ENCODE results near the gene UTP18.
"Not testable (repeated sequence)": the region's sequence is repeated elsewhere in the genome, so short reads cannot be mapped to it uniquely, and the experiment has no call there.

UTP18 gene

GRCh38 chr17:51294338-51294737 lies 34.0 kb downstream of the UTP18 start:
- H3K27ac ChIP-seq (ENCODE audit: low read depth, low read length); H3K4me1 ChIP-seq (ENCODE audit: control insufficient read depth, insufficient read depth, low read length); H3K27me3 ChIP-seq (ENCODE audit: control insufficient read depth, insufficient read depth, low read length); H3K4me3 ChIP-seq (ENCODE audit: low read depth, low read length); H3K9ac ChIP-seq (ENCODE audit: low read length); H3K9me3 ChIP-seq (ENCODE audit: control insufficient read depth, insufficient read depth, low read depth, low read length): not testable (repeated sequence)
- H3K36me3 ChIP-seq (ENCODE audit: control insufficient read depth, insufficient read depth, low read length): peaks cover 67% of the 10 kb centered on the region

GRCh38 chr17:51298508-51299371 lies 38.4 kb downstream of the UTP18 start:
- Histone ChIP-seq H3K4me1 (ENCODE audit: control insufficient read depth, insufficient read depth, low read length) (peaks cover 28% of the 10 kb centered on the region), H3K4me3 (ENCODE audit: low read depth, low read length) (no peak overlapping the region), H3K27ac (ENCODE audit: low read depth, low read length) (peak overlapping the region; percentile 38; the same call in 1 of the 2 replicates), H3K27me3 (ENCODE audit: control insufficient read depth, insufficient read depth, low read length) (no peaks in the 10 kb centered on the region), H3K36me3 (ENCODE audit: control insufficient read depth, insufficient read depth, low read length) (peaks cover 31% of the 10 kb centered on the region), H3K9ac (ENCODE audit: low read length) (no peak overlapping the region), H3K9me3 (ENCODE audit: control insufficient read depth, insufficient read depth, low read depth, low read length) (no peaks in the 10 kb centered on the region)

DNA sequence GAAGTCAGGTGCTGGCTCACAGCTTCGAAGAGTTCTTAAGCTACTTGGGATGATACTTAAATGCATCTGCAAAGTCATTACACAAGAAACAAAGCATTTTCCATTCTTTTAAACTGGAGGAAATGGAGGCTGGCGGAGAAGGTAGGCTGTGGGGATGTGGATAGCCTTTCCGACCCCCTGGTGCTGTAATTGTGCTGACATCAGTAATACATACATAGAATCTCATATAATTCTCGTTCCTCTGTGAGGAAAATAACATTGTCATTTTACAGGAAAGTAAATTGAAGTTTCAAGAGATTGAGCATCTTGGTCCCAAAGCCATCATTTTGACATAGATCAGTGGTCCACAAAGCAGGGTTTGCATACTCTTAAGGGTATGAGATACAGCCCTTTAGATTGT lies 39.5 kb downstream of the UTP18 start:
- no peaks in the 10 kb centered on the region for H3K27me3 ChIP-seq (ENCODE audit: control insufficient read depth, insufficient read depth, low read length)
- H3K27ac ChIP-seq (ENCODE audit: low read depth, low read length): no peak overlapping the region
- H3K9me3 ChIP-seq (ENCODE audit: control insufficient read depth, insufficient read depth, low read depth, low read length): peaks cover under 1% of the 10 kb centered on the region; the same call in 1 of the 2 replicates
- peaks cover 25% of the 10 kb centered on the region for H3K36me3 ChIP-seq (ENCODE audit: control insufficient read depth, insufficient read depth, low read length)
- H3K9ac ChIP-seq (ENCODE audit: low read length): no peak overlapping the region
- peaks cover 28% of the 10 kb centered on the region for H3K4me1 ChIP-seq (ENCODE audit: control insufficient read depth, insufficient read depth, low read length)
- no peak overlapping the region for H3K4me3 ChIP-seq (ENCODE audit: low read depth, low read length)

DNA sequence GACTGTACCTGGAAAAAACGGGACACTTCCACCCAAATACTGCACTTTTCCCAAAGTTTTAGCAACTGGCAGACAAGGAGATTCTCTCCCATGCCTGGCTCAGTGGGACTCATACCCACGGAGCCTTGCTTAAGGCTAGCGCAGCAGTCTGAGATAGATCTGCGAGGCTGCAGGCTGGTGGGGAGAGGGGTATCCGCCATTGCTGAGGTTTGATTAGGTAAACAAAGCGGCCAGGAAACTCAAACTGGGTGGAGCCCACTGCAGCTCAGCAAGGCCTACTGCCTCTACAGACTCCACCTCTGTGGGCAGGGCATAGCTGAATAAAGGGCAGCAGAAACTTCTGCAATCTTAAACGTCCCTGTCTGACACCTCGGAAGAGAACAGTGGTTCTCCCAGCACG lies 44.8 kb downstream of the UTP18 start:
- Histone ChIP-seq H3K27me3 (ENCODE audit: control insufficient read depth, insufficient read depth, low read length) (no peaks in the 10 kb centered on the region), H3K9me3 (ENCODE audit: control insufficient read depth, insufficient read depth, low read depth, low read length) (peaks cover 11% of the 10 kb centered on the region; the same call in 1 of the 2 replicates), H3K27ac (ENCODE audit: low read depth, low read length) (no peak overlapping the region), H3K36me3 (ENCODE audit: control insufficient read depth, insufficient read depth, low read length) (no peaks in the 10 kb centered on the region), H3K4me1 (ENCODE audit: control insufficient read depth, insufficient read depth, low read length) (peaks cover 15% of the 10 kb centered on the region), H3K4me3 (ENCODE audit: low read depth, low read length) (no peak overlapping the region), H3K9ac (ENCODE audit: low read length) (no peak overlapping the region)

GRCh38 chr17:51312003-51312402 lies 51.7 kb downstream of the UTP18 start:
- not testable (repeated sequence) for H3K4me3 ChIP-seq (ENCODE audit: low read depth, low read length); H3K27me3 ChIP-seq (ENCODE audit: control insufficient read depth, insufficient read depth, low read length); H3K36me3 ChIP-seq (ENCODE audit: control insufficient read depth, insufficient read depth, low read length); H3K9ac ChIP-seq (ENCODE audit: low read length); H3K27ac ChIP-seq (ENCODE audit: low read depth, low read length); H3K4me1 ChIP-seq (ENCODE audit: control insufficient read depth, insufficient read depth, low read length)
- peaks cover 13% of the 10 kb centered on the region for H3K9me3 ChIP-seq (ENCODE audit: control insufficient read depth, insufficient read depth, low read depth, low read length)

DNA sequence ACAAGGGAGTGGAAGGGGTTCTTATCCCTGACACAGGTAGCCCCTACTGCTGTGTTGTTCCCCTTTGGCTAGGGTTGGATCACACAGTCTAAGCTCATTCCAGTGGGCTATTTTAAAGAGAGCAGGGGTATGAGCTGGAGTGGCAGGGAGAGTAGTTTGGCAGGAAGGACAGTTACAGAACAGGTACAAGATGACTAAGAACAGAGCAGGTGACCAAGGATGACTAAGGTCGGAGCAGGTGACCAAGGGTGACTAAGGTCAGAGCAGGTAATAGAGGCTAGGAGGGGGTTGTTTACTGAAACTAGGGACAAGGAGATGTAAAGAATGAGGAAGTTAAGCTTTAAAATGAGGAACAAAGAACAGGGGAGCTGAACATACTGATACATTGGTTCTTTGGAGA lies 58.8 kb downstream of the UTP18 start:
- Histone ChIP-seq H3K9ac (ENCODE audit: low read length) (no peak overlapping the region), H3K27me3 (ENCODE audit: control insufficient read depth, insufficient read depth, low read length) (no peaks in the 10 kb centered on the region), H3K27ac (ENCODE audit: low read depth, low read length) (no peak overlapping the region), H3K4me1 (ENCODE audit: control insufficient read depth, insufficient read depth, low read length) (no peaks in the 10 kb centered on the region), H3K4me3 (ENCODE audit: low read depth, low read length) (no peak overlapping the region), H3K36me3 (ENCODE audit: control insufficient read depth, insufficient read depth, low read length) (no peaks in the 10 kb centered on the region), H3K9me3 (ENCODE audit: control insufficient read depth, insufficient read depth, low read depth, low read length) (peaks cover 23% of the 10 kb centered on the region)

DNA sequence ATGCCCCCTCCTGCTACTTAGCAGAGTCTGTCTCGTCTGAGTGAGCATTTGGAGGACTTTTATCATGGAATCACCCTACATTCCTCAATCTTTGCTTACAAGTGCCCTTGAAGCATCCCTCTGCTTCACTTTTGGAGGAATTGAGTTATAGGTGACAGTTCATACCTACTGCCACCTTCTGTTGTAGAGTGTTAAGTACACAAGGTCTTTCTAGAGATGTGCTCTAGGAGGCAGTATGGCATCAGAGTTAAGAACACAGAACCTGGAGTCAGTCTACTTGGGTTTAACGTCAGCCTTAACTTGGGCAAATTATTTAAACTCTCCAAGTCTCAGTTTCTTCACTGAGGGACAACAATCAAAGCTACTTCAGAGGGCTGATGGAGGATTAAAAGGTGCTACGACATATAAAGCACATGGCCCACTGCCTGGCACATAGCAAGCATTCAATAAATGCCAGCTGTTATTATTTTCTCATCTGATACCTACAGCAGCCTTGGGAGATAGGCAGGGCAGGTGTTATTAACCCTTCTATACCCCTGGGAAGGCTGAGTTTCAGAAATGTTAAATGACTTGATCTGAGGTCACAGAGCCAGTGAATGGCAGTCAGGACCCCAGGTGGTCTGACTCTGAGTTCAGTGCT lies 62.2 kb downstream of the UTP18 start:
- Histone ChIP-seq H3K27ac (ENCODE audit: low read depth, low read length) (no peak overlapping the region), H3K9me3 (ENCODE audit: control insufficient read depth, insufficient read depth, low read depth, low read length) (peaks cover 12% of the 10 kb centered on the region), H3K4me3 (ENCODE audit: low read depth, low read length) (no peak overlapping the region), H3K4me1 (ENCODE audit: control insufficient read depth, insufficient read depth, low read length) (no peaks in the 10 kb centered on the region), H3K36me3 (ENCODE audit: control insufficient read depth, insufficient read depth, low read length) (no peaks in the 10 kb centered on the region), H3K27me3 (ENCODE audit: control insufficient read depth, insufficient read depth, low read length) (no peaks in the 10 kb centered on the region), H3K9ac (ENCODE audit: low read length) (no peak overlapping the region)

DNA sequence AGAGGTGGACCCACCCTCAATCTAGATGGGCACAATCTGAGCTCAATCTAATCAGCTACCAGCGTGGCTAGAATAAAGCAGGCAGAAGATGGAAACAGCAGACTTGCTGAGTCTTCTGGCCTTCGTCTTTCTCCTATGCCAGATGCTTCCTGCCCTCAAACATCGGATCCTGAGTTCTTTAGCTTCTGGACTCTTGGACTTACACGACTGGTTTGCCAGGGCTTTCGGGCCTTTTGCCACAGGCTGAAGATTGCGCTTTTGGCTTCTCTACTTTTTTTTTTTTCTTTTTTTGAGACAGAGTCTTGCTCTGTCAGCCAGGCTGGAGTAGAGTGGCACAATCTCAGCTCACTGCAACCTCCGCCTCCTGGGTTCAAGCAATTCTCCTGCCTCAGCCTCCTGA lies 65.1 kb downstream of the UTP18 start:
- no peaks in the 10 kb centered on the region for H3K27me3 ChIP-seq (ENCODE audit: control insufficient read depth, insufficient read depth, low read length)
- H3K9ac ChIP-seq (ENCODE audit: low read length): no peak overlapping the region
- no peaks in the 10 kb centered on the region for H3K9me3 ChIP-seq (ENCODE audit: control insufficient read depth, insufficient read depth, low read depth, low read length)
- no peaks in the 10 kb centered on the region for H3K4me1 ChIP-seq (ENCODE audit: control insufficient read depth, insufficient read depth, low read length)
- no peaks in the 10 kb centered on the region for H3K36me3 ChIP-seq (ENCODE audit: control insufficient read depth, insufficient read depth, low read length)
- H3K27ac ChIP-seq (ENCODE audit: low read depth, low read length): no peak overlapping the region
- no peak overlapping the region for H3K4me3 ChIP-seq (ENCODE audit: low read depth, low read length)

DNA sequence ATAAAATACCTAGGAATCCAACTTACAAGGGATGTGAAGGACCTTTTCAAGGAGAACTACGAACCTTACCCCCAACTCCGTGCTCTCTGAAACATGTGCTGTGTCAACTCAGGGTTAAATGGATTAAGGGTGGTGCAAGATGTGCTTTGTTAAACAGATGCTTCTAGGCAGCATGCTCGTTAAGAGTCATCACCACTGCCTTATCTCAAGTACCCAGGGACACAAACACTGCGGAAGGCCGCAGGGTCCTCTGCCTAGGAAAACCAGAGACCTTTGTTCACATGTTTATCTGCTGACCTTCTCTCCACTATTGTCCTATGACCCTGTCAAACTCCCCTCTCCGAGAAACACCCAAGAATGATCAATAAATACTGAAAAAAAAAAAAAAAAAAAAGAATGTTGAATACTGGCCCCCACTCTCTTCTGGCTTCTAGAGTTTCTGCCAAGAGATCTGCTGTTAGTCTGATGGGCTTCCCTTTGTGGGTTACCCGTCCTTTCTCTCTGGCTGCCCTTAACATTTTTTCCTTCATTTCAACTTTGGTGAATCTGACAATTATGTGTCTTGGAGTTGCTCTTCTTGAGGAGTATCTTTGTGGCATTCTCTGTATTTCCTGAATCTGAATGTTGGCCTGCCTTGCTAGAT lies 70.6 kb downstream of the UTP18 start:
- not testable (repeated sequence) for H3K4me1 ChIP-seq (ENCODE audit: control insufficient read depth, insufficient read depth, low read length); H3K9me3 ChIP-seq (ENCODE audit: control insufficient read depth, insufficient read depth, low read depth, low read length); H3K4me3 ChIP-seq (ENCODE audit: low read depth, low read length); H3K9ac ChIP-seq (ENCODE audit: low read length); H3K27ac ChIP-seq (ENCODE audit: low read depth, low read length); H3K27me3 ChIP-seq (ENCODE audit: control insufficient read depth, insufficient read depth, low read length); H3K36me3 ChIP-seq (ENCODE audit: control insufficient read depth, insufficient read depth, low read length)

DNA sequence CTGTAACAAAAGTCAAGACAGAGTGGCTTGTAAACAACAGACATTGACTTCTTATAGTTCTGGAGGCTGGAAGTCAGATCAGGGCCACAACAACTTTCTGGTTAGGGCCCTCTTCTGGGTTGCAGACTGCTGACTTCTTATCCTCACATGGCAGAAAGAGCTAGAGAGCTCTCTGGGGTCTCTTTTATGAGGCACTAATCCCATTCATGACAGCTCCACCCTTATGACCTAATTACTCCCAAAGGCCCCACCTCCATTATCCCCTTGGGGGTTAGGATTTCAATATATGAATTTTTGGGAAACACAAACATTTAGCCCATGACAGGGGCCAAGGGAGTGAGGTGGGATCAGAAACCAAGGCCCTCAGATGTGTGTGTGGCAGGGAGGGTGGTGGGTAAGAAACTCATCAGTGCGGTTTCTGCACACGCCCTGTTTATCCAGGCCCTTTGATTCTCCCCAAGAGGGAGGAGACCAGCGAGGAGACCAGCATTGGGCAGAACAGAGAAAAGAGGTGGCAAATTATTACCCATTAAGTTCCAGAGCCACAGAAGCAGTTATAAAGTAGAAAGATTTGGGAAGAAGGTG lies 74.8 kb downstream of the UTP18 start:
- no peaks in the 10 kb centered on the region for H3K27me3 ChIP-seq (ENCODE audit: control insufficient read depth, insufficient read depth, low read length)
- H3K36me3 ChIP-seq (ENCODE audit: control insufficient read depth, insufficient read depth, low read length): no peaks in the 10 kb centered on the region
- peaks cover 6% of the 10 kb centered on the region for H3K9me3 ChIP-seq (ENCODE audit: control insufficient read depth, insufficient read depth, low read depth, low read length)
- H3K4me1 ChIP-seq (ENCODE audit: control insufficient read depth, insufficient read depth, low read length): no peaks in the 10 kb centered on the region
- no peak overlapping the region for H3K4me3 ChIP-seq (ENCODE audit: low read depth, low read length)
- no peak overlapping the region for H3K27ac ChIP-seq (ENCODE audit: low read depth, low read length)
- no peak overlapping the region for H3K9ac ChIP-seq (ENCODE audit: low read length)
